Brain microvascular endothelial cell (primary cell): ENCODE measurements around the gene RNF123.

Experiments used
- DNase-seq: peaks from one replicate; pipeline ENCODE4 v3.0.0-alpha.2; 2020
- H3K27ac ChIP-seq: fragments of 250-450 bp; sonication (Bioruptor Pico); 2 replicates; pipeline ENCODE4 v1.5.1; 2020; ENCODE audit warnings: mild to moderate bottlenecking, moderate library complexity
- H3K27me3 ChIP-seq: fragments of 250-450 bp; sonication (Bioruptor Pico); replicated peaks from 2 replicates; pipeline ENCODE4 v1.5.1; 2020; ENCODE audit warnings: mild to moderate bottlenecking
- H3K36me3 ChIP-seq: fragments of 250-450 bp; sonication (Bioruptor Pico); replicated peaks from 2 replicates; pipeline ENCODE4 v1.5.1; 2020; ENCODE audit warnings: mild to moderate bottlenecking
- H3K4me3 ChIP-seq: 2 replicates; pipeline ENCODE4 v1.5.1; 2011; ENCODE audit warnings: low read depth, mild to moderate bottlenecking, control low read depth, low read length, moderate library complexity
- CTCF ChIP-seq: IDR thresholded peaks from 2 replicates; pipeline ENCODE4 v1.5.1; 2011; ENCODE audit warnings: low read depth, mild to moderate bottlenecking, moderate library complexity, low read length, control low read depth, inconsistent platforms; ENCODE audit errors: missing control alignments
- in situ Hi-C: cut with HindIII; loops from 2 replicates; pipeline ENCODE4 v1.10.0; 2017; ENCODE audit warnings: low sequenced_read_pairs, low pct_ligation_motif_present

RNF123 gene

GRCh38 chr3:49661281-49661680, 28.1 kb upstream of the RNF123 start:
- in situ Hi-C loops: loop anchor here (25.0 kb wide), 1 partner anchor 99 kb away; the partner anchor contains the start of gene BSN
- DNase-seq: no peak

DNA sequence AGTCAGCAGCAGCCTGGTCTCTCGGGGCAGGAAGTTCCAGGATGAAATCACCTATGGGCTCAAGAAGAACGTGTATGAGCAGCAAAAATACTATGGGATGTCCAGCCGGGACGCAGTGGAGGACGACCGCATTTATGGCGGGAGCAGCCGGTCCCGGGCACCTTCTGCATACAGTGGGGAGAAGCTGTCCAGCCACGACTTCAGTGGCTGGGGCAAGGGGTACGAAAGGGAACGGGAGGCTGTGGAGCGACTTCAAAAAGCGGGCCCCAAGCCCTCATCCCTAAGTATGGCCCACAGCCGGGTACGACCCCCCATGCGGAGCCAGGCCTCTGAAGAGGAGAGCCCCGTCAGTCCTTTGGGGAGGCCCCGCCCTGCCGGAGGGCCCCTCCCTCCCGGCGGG, 27.3 kb upstream of the RNF123 start:
- H3K4me3 ChIP-seq: no peak overlapping the region
- in situ Hi-C loops: loop anchor here (25.0 kb wide), 1 partner anchor 100 kb away; the partner anchor contains the start of gene BSN
- H3K27me3 ChIP-seq: no peaks in the 10 kb centered on the region
- H3K27ac ChIP-seq: no peak overlapping the region
- no peak for DNase-seq
- TF ChIP-seq CTCF: no peak
- H3K36me3 ChIP-seq: no peaks in the 10 kb centered on the region

More at GRCh38 chr3:49661281-49661680, 28.1 kb upstream of the RNF123 start:
- no peaks in the 10 kb centered on the region for H3K36me3 ChIP-seq
- H3K27me3 ChIP-seq: no peaks in the 10 kb centered on the region
- TF ChIP-seq CTCF: no peak
- no peak overlapping the region for H3K27ac ChIP-seq
- no peak overlapping the region for H3K4me3 ChIP-seq

- no peaks in the 10 kb centered on the region for H3K36me3 ChIP-seq
- no peak overlapping the region for H3K4me3 ChIP-seq
- in situ Hi-C loops: loop anchor here (25.0 kb wide), 1 partner anchor 101 kb away; the partner anchor contains the start of gene BSN
- no peak overlapping the region for H3K27ac ChIP-seq
- no peak for TF ChIP-seq CTCF
- DNase-seq: no peak
- no peaks in the 10 kb centered on the region for H3K27me3 ChIP-seq
Measured at GRCh38 chr3:49662720-49663413, 26.5 kb upstream of the RNF123 start.

GRCh38 chr3:49663831-49664230, 25.5 kb upstream of the RNF123 start:
- in situ Hi-C loops: loop anchor here (25.0 kb wide), 1 partner anchor 102 kb away; the partner anchor contains the start of gene BSN
- Histone ChIP-seq H3K36me3 (no peaks in the 10 kb centered on the region), H3K27ac (no peak overlapping the region), H3K4me3 (no peak overlapping the region), H3K27me3 (no peaks in the 10 kb centered on the region)
- TF ChIP-seq CTCF: no peak
- no peak for DNase-seq

- no peaks in the 10 kb centered on the region for H3K36me3 ChIP-seq
- H3K4me3 ChIP-seq: no peak overlapping the region
- no peaks in the 10 kb centered on the region for H3K27me3 ChIP-seq
- in situ Hi-C loops: loop anchor here (25.0 kb wide), 1 partner anchor 102 kb away; the partner anchor contains the start of gene BSN
- no peak for DNase-seq
- no peak overlapping the region for H3K27ac ChIP-seq
- no peak for TF ChIP-seq CTCF
Measured at GRCh38 chr3:49664300-49664699, 25.1 kb upstream of the RNF123 start.
